Adipose tissue (tissue), 3 donors: Measurements from ENCODE around the gene PIGM. TPM values are rescaled to one million over a fixed set of nuclear protein-coding genes. Genes with fewer than 3 reads are reported as not detected.

Source experiments
- H3K27ac ChIP-seq: one replicate; pipeline ENCODE4 v1.5.1; 2013; ENCODE audit warnings: low read depth, low read length
- WGBS, 3 donors: extraction: QIAGEN DNeasy Blood & Tissue Kit; methylation state at CpG; one replicate each; pipeline ENCODE4 v1.1.7; 2013; 5-methylcytosine and 5-hydroxymethylcytosine counted together
- polyA plus RNA-seq, 3 donors: library from polyadenylated mRNA; stranded (reverse); fragments of 200-250 nt; gene quantifications; one replicate each; pipeline ENCODE4 v1.2.3, GENCODE V29; 2013
- donor health status: healthy with polysubstance abuse.
- donor health status: Bipolar disorder and iron deficiency.
- donor health status: healthy.

Gene PIGM
- polyA plus RNA-seq, 3 donors = 0.90 to 4.1 (median 2.4) TPM

DNA sequence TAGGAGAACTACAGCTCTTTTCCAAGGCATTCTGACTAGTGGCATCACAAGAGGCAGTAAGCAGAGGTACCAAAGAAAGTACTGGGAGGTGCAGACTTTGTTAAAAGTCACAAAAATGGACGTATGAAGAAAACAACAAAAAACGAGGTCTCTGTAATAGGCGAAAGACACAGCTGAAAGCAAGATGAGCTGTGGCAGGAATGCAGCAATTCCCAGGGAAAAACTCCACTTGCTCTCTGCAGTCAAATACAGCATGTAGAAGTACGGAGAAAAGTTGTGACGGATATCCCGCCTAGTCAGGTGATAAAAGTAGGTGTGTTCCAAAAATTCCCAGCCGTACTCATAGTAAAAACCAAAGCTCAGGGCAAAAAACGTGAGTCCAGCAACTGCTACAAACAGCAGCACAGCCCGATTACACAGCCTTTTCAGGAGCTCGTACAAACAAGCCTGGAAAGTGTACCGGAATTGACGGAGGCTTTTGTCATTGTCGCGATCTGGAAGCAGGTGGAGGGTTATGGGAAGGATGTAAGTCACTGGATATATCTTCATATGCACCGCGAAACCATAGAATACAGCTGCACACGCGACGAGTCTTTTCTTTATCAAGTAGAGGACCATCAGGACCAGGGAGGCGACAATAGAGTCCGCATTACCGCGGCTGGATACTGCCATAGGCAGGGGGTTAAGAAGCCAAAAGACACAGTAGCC lies 979 bp downstream of the PIGM start:
- H3K27ac ChIP-seq = no peak overlapping the region
- WGBS, 3 donors = 7 to 11% (median 9%) methylated on average over 23 of the region's 23 CpGs

DNA sequence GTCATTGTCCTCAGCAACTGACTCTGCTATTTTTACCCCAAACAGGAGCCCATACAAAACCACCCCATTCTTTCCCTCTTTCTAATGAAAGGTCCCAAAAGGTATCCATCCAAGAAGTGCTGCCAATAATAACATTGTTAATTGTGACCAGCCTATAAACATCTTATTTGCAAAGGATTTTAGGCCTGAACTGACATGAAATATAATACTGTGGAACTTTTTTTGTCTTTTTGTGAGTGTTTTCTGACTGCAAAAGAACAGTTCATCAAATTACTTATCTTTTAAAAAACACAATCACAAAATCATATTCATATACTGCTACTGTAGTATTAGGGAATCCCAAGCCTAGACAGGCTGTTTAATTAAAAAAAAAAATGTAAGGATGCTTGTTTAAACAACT lies 3.4 kb downstream of the PIGM start:
- H3K27ac ChIP-seq = no peak overlapping the region

DNA sequence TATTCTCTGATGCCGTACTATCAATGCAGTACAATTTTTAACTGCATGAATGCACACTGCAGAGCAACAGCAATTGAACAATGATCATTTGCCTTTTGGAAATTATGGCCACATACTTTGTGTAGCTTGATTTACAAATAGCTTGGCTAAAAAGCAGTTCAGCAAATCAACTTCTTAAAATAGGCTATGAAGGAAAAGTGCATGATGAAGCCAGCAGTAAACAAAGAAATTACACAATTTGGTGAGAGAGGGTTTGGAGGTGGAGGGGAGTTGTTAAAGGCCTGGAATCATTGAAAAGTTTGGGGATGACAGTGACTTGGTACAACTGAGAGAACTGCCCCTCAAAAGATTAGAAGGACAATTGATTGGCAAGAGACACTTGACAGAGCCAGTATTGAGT lies 6.5 kb downstream of the PIGM start:
- H3K27ac ChIP-seq = no peak overlapping the region
- WGBS, 3 donors = 82 to 89% (median 88%) methylated on average over 1 of the region's 1 CpG

DNA sequence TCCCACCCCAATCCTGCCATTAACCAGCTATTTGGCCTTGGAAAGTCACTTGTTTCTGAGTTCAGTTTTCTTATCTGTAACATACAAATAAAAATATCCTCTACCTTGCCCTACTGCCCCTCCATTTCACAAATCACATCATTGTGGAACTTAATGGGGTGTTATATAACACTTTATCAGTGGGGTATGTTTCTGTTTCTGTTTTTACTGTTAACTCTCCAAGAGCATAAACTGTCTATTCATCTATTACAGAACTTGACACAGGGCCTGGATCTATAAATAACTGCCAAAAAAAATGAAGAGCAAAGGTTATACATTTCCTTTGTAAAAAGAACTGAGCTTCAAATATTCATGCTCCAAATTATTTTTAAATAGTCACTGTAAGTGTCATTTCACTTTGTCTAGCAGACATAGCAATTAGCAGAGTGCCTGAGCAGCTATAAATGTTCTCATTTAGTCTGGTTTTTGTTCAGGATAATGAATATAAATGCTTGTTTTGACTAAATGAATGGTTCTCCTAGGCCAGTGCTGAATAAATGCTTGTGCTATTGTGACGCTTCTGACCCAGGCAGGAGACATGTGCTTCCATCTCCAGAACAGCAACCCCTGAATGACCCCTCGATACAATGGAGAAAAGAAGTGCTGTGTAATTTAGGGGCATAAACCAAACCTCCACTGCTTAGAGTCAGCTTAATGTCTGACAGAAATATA lies 7.4 kb downstream of the PIGM start:
- 57 to 74% (median 59%) methylated on average over 2 of the region's 2 CpGs for WGBS, 3 donors
- H3K27ac ChIP-seq = no peak overlapping the region

DNA sequence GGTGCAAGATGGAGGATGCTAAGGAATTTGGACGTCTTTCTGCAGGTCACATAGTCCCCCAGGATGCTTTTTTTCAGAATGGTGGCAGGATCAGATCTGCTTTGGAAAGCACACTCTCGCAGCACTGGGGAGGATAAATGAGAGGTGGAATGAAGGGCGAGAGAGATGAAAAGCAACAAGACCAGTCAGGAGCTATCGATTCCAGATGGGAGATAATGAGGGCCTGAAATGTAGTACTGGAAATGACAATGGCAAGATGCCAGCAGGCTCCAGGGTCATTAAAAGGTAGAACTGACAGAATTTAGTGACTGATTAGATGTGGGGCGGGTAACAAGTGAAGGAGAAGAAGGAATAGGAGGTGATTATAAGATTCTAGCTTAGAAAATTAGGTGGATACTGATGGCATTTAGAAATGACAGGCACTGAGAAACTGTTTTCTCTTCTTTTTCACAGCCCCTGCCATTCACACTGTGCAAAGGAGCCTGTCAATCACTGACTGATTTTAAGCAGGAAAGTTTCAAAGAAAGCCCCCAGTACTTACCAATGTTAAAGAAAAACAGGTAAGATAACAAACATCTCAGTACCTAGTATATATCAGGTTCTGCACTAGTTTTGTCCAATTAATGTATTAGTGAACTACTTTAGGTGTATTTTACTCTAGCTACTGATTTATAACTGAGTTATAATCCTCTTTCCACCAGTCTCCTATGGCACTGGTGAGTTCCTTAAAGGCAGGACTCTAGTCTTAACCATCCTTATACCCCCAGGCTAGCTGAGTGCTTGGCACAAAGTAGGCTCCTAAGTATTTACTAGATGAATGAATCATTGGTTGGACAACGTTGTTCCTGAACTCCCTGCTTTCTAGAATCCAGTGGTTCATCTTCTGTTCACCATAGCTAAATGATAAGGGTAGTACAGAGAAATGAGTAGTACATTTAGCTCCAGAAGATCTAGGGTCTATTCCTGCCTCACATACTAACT lies 9.2 kb downstream of the PIGM start:
- no peak overlapping the region for H3K27ac ChIP-seq
- WGBS, 3 donors = 41 to 67% (median 67%) methylated on average over 6 of the region's 6 CpGs

DNA sequence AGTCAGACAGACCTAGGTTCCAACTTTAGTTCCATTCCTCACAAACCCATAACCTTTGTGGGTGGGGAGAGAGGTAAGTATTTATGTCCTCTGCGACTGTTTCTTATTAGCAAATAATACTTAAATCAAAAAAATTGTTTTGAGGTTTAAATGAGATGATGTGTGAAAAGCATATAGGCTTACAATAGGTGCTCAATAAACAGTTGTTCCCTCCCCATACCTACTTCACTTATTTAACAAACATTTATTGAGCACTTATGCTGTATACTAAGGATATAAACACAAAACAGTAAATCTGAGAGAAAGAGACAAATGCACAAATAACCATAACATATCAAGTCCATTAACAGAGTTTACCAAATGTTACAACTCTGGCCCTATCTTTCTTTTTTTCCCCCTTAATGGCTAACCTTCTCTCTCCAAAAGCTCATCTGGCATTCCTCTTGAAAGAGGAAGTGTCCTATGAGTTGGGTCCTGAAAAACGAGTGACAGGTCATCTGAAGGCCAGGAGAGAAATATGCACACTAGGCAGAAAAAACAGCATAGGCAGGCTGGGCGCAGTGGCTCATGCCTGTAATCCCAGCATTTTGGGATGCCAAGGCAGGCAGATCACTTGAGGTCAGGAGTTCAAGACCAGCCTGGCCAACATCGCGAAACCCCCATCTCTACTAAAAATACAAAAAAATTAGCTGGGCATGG lies 10.3 kb downstream of the PIGM start:
- 79 to 89% (median 88%) methylated on average over 5 of the region's 5 CpGs for WGBS, 3 donors
- no peak overlapping the region for H3K27ac ChIP-seq

DNA sequence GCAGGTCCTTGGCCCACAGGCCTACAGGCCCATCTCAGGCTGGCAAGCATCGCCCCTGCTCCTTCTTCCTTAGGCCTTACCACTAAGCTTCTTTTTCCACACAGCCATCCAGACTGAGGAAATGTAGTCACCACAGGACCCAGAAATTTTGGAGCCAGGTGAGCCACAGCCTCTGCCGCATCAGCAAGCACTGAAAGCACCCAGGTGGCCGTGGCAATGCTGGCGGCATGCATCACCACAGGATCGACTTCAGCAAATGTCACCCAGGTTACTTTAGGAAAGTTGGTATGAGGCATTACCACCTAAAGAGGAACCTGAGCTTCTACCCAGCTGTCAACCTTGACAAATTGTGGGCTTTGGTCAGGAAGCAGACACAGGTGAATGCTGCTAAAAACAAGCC lies 11.6 kb downstream of the PIGM start:
- no peak overlapping the region for H3K27ac ChIP-seq
- 80 to 87% (median 87%) methylated on average over 5 of the region's 5 CpGs for WGBS, 3 donors

DNA sequence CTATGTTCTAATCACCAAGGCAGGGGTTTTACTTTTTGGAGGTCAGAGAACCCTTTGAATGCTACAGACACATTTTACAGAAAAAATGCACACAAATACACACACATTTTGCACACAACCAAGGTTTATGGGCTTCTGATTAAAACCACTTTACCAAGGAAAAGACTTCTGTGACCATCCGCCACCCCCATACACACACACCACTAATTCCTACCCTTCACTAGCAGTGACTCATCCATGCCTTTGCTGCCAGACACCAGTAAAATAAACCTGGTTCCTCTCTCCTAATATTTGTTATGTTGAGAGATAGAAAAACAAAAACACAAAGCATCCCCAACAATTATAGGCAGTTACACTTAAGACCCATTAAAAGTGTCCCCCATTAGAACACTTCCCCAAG lies 12.9 kb downstream of the PIGM start:
- WGBS, 3 donors = 82 to 91% (median 85%) methylated on average over 1 of the region's 1 CpG

DNA sequence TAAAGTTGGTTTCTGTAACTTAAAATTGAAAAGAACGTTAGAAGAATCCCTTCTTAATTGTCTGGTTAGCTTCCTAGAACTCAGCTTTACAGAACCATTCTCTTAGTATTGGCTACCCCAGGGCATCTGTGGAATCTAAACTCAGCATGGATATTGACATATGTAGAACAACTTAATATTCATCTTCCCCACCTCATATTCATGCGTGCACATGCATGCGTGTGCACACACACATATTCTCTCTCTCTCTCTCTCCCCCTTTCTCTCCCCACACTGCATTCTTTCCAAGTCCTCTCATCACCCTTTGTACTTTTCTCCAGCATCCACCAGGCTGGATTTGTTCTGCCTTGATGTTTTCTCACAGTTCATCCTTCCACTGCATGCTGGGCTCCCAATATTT lies 13.4 kb downstream of the PIGM start:
- no peak overlapping the region for H3K27ac ChIP-seq
- WGBS, 3 donors = 86 to 89% (median 86%) methylated on average over 3 of the region's 3 CpGs

More for the DNA sequence above, 12.9 kb downstream of the PIGM start:
- no peak overlapping the region for H3K27ac ChIP-seq

DNA sequence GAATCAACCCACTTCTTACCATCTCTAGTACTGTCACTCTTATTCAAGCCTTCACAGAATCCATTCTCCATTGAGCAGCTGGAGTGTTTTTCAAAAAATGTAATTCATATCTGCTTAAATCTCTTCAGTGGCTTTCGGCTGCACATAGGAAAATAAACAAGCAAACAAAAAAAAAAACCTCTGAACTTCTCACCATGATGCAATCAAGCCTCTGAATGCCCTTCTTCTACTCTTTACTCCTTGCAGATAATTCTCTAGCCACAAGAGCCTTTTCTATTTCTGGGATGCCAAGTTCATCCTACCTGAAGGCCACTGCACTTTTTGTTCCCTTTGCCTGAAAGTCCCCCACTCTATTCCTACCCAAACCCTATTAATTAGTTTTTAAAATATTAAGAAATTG lies 14.2 kb downstream of the PIGM start:
- H3K27ac ChIP-seq = no peak overlapping the region
- 40 to 84% (median 82%) methylated on average over 1 of the region's 1 CpG for WGBS, 3 donors

DNA sequence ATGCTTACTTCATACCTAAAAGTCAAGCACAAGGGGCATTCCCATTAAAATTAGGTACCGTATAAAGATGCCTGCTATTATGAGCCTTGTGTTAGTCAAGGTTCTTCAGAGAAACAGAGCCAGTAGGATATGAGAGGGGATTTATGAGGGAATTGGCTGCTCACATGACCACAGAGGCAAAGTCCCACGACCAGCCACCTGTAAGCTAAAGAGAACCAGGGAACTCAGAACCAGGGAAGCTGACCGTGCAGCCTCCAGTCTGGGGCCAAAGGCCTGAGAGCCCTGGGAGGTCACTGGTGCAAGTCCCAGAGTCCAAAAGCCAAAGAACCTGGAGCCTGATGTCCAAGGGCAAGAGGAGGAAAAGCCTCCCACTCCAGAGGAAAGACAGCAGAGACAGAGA lies 20.0 kb downstream of the PIGM start:
- 65 to 77% (median 67%) methylated on average over 3 of the region's 3 CpGs for WGBS, 3 donors
- no peak overlapping the region for H3K27ac ChIP-seq

DNA sequence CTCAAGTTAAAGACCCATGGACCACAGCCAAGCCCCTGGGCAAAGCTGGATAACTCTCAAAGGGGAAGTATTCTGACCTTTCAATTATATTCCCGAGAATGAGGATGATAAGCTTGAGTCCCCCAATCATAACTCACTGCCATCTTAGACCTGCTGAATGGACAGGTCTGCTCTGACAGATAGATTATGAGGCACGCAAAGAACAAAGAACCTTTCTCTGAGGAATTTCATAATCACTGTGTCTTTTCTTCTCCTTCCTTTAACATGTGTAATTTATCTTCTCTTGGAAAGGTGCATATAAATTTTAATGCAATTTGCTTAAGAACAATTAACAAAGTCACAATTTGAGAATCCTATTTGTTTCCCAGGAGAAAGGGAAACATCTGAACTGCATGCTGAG lies 22.0 kb downstream of the PIGM start:
- WGBS, 3 donors = 38 to 51% (median 42%) methylated on average over 2 of the region's 2 CpGs
- H3K27ac ChIP-seq = no peak overlapping the region

DNA sequence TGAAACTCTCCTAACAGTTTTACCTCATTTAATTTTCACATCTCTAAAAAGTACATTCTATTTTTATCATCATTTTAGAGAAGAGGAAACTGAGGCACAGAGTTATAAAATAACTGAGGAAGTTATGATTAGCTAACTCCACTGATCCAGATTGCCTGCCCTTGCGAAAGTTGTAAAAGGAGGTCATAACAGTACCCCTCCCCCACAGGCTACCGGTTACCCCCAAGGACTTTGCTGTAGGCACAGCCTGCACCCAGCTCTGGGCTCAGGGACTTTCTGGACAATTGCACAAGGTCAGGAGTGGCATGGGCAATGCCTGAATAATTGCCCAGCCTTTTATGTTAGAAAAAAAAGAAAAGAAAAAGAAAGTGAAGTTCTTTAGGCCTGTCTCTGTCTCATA lies 22.7 kb downstream of the PIGM start:
- 29 to 72% (median 51%) methylated on average over 2 of the region's 2 CpGs for WGBS, 3 donors
- H3K27ac ChIP-seq = no peak overlapping the region

DNA sequence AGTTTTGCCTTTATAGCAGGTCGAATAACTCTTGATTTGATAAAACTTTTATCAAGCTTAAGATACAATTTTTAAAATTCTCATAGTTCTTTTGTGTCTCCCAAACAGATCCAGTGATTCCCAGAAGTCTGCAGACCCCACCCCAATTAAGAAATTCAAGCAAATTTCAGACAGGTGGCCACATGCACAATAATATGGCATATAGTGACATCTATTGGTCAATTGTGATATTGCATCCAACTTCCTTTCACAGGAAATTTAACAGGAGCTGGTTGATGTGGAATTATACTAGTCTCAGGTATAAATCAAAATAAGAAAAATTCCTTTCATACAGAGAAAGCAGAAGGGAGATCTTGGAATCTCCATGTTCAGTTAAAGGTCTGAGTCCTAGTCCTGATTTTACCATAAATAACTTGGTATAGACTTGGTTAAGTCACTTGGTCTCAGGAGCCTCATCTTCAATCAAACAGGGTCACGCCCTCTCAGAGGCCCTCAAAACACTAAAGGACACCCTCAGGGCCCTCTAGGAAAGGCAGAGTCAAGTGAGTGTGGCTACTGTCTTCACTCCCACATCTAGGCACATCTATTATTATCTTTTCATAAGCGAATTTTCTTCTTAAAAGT lies 24.1 kb downstream of the PIGM start:
- H3K27ac ChIP-seq = no peak overlapping the region
- WGBS, 3 donors = 71 to 77% (median 71%) methylated on average over 3 of the region's 3 CpGs

DNA sequence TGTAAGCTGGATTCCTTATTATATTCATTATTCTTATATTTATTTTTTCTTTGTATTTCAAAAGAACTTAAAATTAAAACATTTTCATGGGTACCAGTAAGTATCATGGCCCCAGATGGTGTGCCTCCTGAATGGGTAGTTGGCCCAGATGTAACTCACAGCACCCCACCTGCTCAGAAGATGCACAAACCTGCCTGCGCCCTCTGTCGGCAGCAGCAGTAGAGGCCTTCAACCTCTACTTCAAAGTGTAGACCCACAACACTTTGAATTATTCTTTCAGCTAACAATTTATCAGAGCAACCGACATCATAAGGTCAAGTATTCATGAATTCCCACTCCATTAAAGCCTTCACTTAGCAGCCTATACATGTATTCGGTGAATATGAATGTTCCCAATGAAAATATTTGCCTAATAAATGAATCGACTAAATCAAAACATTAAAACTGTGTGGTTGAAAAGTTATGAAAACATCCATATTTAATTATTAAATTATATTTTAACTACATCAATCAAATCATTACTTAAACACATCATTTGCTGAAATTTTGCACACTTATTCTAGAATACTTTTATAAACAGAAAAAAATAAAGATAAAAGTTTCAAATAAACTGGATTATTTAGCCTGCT lies 25.4 kb downstream of the PIGM start:
- no peak overlapping the region for H3K27ac ChIP-seq
- 25 to 29% (median 25%) methylated on average over 5 of the region's 5 CpGs for WGBS, 3 donors

DNA sequence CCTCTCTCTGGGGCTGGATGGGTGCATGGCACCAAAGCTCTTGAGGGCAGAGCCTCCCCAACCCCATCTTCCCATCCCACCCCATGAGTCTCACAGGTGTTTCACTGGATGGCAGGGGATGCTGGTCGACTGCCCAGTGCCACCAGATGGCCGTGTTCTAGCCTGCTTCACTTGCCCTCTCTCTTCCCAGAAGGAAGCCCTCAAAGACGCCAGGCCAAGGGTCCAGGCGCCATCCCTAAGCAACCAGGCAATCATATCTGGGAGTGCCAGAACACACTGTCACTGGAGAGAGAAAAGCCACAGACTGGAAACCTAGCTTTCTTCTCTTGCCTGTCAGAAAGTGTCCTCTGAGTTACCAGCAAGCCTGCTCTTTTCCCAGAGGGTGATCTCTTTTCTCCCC lies 26.7 kb downstream of the PIGM start:
- no peak overlapping the region for H3K27ac ChIP-seq
- WGBS, 3 donors = 72 to 77% (median 74%) methylated on average over 4 of the region's 4 CpGs

DNA sequence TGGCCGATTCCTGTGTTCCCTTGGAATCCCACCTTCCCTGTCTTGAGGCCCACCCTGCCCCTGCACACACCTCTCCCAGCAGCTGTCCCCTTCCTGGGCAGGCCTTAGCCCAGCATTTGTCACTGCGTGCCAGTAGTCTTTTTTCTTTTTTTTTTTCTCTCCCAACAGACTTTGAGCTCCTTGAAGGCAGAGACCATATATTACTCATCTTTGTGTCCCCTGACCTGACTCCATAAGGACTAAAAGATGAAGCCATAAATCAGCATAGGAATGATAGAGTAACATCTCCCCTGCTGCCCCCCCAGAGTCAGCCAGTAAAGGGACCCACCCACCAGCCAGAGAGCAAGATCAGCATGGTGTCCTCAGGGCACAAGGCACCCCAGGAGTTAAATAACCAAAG lies 27.4 kb downstream of the PIGM start:
- 82 to 91% (median 84%) methylated on average over 2 of the region's 2 CpGs for WGBS, 3 donors
- H3K27ac ChIP-seq = no peak overlapping the region

DNA sequence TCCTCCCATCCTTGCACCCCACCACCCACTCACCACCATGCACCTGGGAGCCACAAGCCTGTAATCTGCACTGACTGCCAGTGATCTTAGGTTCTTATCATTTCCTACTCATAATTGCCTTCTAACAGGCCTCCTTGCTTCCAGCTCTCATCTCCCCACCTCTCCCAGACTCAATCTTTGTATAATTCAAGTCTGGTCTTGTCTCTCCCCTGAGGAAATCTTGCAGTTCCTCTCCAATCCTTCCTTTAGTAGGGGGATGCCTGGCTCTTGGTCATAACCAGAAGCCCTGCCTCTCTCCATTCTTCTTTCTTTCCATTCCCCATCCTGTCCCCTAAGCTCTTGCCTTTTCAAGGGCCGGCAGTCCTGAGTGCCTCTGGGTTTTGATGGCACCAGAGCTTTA lies 27.8 kb downstream of the PIGM start:
- 85 to 98% (median 88%) methylated on average over 1 of the region's 1 CpG for WGBS, 3 donors
- H3K27ac ChIP-seq = no peak overlapping the region
